H1 (cell line): ENCODE measurements around the gene MAP2K5. TPM values are rescaled to one million over a fixed set of nuclear protein-coding genes. Genes with fewer than 3 reads are reported as not detected.

Source experiments
- CTCF ChIA-PET: fragments of 300-600 bp; sonication (Branson Sonifier 250); formaldehyde crosslinking; loops from one replicate; lab custom pipeline; 2021; ENCODE audit not compliant: partially characterized antibody; lab: Charles Lee
- POLR2A ChIA-PET: fragments of 300-600 bp; sonication (Branson Sonifier 250); formaldehyde crosslinking; loops from one replicate; lab custom pipeline; 2021; ENCODE audit warnings: inconsistent platforms; ENCODE audit not compliant: partially characterized antibody; lab: Charles Lee
- DNase-seq, 2 experiments: peaks; one replicate each; pipeline versions ENCODE4 v3.0.0 to v3.0.0-alpha.2; 2010 to 2022; ENCODE audit warnings: low spot score in 2 of 2, low read depth in 1 of 2, mixed read lengths in 1 of 2
- FAIRE-seq: peaks from 2 replicates; lab custom pipeline; 2011; peaks lifted over from hg19 to GRCh38; lab: Jason Lieb, UNC
- H2AFZ ChIP-seq: 2 replicates; pipeline ENCODE4 v1.8.1; 2012; ENCODE audit warnings: low read length, inconsistent platforms
- H2AK5ac ChIP-seq: 2 replicates; pipeline ENCODE4 v1.6.1; 2013; ENCODE audit warnings: low read depth, low read length
- H2BK120ac ChIP-seq: replicated peaks from 2 replicates; pipeline ENCODE3; 2013; ENCODE audit warnings: low read depth, low read length, inconsistent platforms
- H2BK12ac ChIP-seq: 2 replicates; pipeline ENCODE4 v1.6.1; 2013; ENCODE audit warnings: low read depth, low read length
- H2BK15ac ChIP-seq: 2 replicates; pipeline ENCODE4 v1.6.1; 2013; ENCODE audit warnings: low read length
- H2BK20ac ChIP-seq: 2 replicates; pipeline ENCODE4 v1.6.1; 2013; ENCODE audit warnings: low read length
- H2BK5ac ChIP-seq: 2 replicates; pipeline ENCODE4 v1.6.1; 2013; ENCODE audit warnings: low read depth, low read length
- H3K14ac ChIP-seq: 2 replicates; pipeline ENCODE4 v1.6.1; 2013; ENCODE audit warnings: inconsistent platforms; ENCODE audit not compliant: insufficient read length
- H3K18ac ChIP-seq: 2 replicates; pipeline ENCODE4 v1.6.1; 2013; ENCODE audit warnings: low read length; ENCODE audit errors: extremely low read depth
- H3K23ac ChIP-seq: 2 replicates; pipeline ENCODE4 v1.6.1; 2013; ENCODE audit warnings: inconsistent platforms; ENCODE audit not compliant: insufficient read length
- H3K23me2 ChIP-seq: 2 replicates; pipeline ENCODE4 v1.6.1; 2013; ENCODE audit warnings: low read depth, low read length
- H3K27ac ChIP-seq: 2 replicates; pipeline ENCODE4 v1.6.1; 2011; ENCODE audit warnings: low read depth, low read length, inconsistent platforms
- H3K27me3 ChIP-seq, 4 experiments: replicated peaks in 1 of 4; 1 replicate in 1 of 4; 2 replicates in 3 of 4; pipeline versions ENCODE4 v1.6.1 to v1.8.1; 2011 to 2013; ENCODE audit warnings: low read length in 3 of 4, mild to moderate bottlenecking in 3 of 4, inconsistent platforms in 2 of 4, mixed read lengths in 2 of 4, moderate library complexity in 1 of 4; ENCODE audit not compliant: control insufficient read depth in 3 of 4, insufficient read depth in 3 of 4; ENCODE audit errors: extremely low read depth in 1 of 4
- H3K36me3 ChIP-seq, 4 experiments: 2 replicates each; pipeline versions ENCODE4 v1.6.1 to v1.8.1; 2011 to 2013; ENCODE audit warnings: mild to moderate bottlenecking in 4 of 4, low read length in 3 of 4, moderate library complexity in 2 of 4, control low read depth in 1 of 4, inconsistent platforms in 1 of 4; ENCODE audit not compliant: insufficient read depth in 4 of 4, control insufficient read depth in 2 of 4
- H3K4ac ChIP-seq: replicated peaks from 2 replicates; pipeline ENCODE3; 2013; ENCODE audit warnings: low read length, low read depth, mixed read lengths, inconsistent platforms; ENCODE audit not compliant: insufficient read length
- H3K4me1 ChIP-seq, 4 experiments: replicated peaks in 1 of 4; 1 replicate in 1 of 4; 2 replicates in 3 of 4; pipeline versions ENCODE4 v1.6.1 to v1.8.1; 2011 to 2013; ENCODE audit warnings: low read length in 3 of 4, inconsistent platforms in 2 of 4, mixed read lengths in 1 of 4; ENCODE audit not compliant: insufficient read depth in 4 of 4, control insufficient read depth in 3 of 4
- H3K4me2 ChIP-seq, 2 experiments: 2 replicates each; pipeline versions ENCODE4 v1.6.1 to v1.8.1; 2011 to 2013; ENCODE audit warnings: low read depth in 2 of 2, low read length in 2 of 2, control low read depth in 1 of 2, inconsistent platforms in 1 of 2, mild to moderate bottlenecking in 1 of 2; ENCODE audit not compliant: insufficient read depth in 1 of 2
- H3K4me3 ChIP-seq, 4 experiments: fragments of 200-600, 300-600 bp in 1 of 4; sonication (generic), shearing (Covaris generic), sonication (Bioruptor Twin) in 1 of 4; 2 replicates each; pipeline versions ENCODE4 v1.5.1 to v1.8.1; 2011 to 2016; ENCODE audit warnings: low read length in 4 of 4, low read depth in 3 of 4, control low read depth in 2 of 4, inconsistent platforms in 2 of 4, mild to moderate bottlenecking in 2 of 4, mixed read lengths in 1 of 4, moderate library complexity in 1 of 4; ENCODE audit not compliant: insufficient read depth in 2 of 4; ENCODE audit errors: extremely low read depth in 1 of 4
- H3K56ac ChIP-seq: replicated peaks from 2 replicates; pipeline ENCODE3; 2013; ENCODE audit warnings: low read depth, mild to moderate bottlenecking, mixed read lengths, low read length, inconsistent platforms; ENCODE audit not compliant: insufficient read length
- H3K79me1 ChIP-seq: 2 replicates; pipeline ENCODE4 v1.6.1; 2013; ENCODE audit warnings: low read depth, low read length, control low read depth
- H3K79me2 ChIP-seq, 2 experiments: 2 replicates each; pipeline versions ENCODE4 v1.6.1 to v1.8.1; 2012 to 2013; ENCODE audit warnings: low read length in 2 of 2, mild to moderate bottlenecking in 2 of 2, inconsistent platforms in 1 of 2; ENCODE audit not compliant: insufficient read depth in 2 of 2, control insufficient read depth in 1 of 2
- H3K9ac ChIP-seq, 4 experiments: replicated peaks in 1 of 4; 1 replicate in 1 of 4; 2 replicates in 3 of 4; pipeline versions ENCODE4 v1.6.1 to v1.8.1; 2011 to 2013; ENCODE audit warnings: low read depth in 3 of 4, low read length in 3 of 4, control low read depth in 2 of 4, mild to moderate bottlenecking in 2 of 4, moderate library complexity in 2 of 4, inconsistent platforms in 1 of 4; ENCODE audit errors: extremely low read depth in 1 of 4
- H3K9me3 ChIP-seq, 2 experiments: 2 replicates each; pipeline versions ENCODE4 v1.6.1 to v1.8.1; 2012 to 2013; ENCODE audit warnings: mild to moderate bottlenecking in 2 of 2, moderate library complexity in 2 of 2, control low read depth in 1 of 2, inconsistent platforms in 1 of 2, low read depth in 1 of 2, low read length in 1 of 2, mixed read lengths in 1 of 2; ENCODE audit not compliant: insufficient read depth in 2 of 2
- H4K20me1 ChIP-seq, 2 experiments: replicated peaks in 1 of 2; 2 replicates each; pipeline versions ENCODE3 to v1.8.1; 2011 to 2013; ENCODE audit warnings: inconsistent platforms in 2 of 2, low read length in 2 of 2, mild to moderate bottlenecking in 1 of 2; ENCODE audit not compliant: insufficient read depth in 2 of 2, control insufficient read depth in 1 of 2
- H4K5ac ChIP-seq: 2 replicates; pipeline ENCODE4 v1.6.1; 2013; ENCODE audit warnings: low read length, low read depth, mixed read lengths, inconsistent platforms; ENCODE audit not compliant: insufficient read length
- H4K8ac ChIP-seq: 2 replicates; pipeline ENCODE4 v1.8.0; 2013; ENCODE audit warnings: mild to moderate bottlenecking, moderate library complexity, low read length, inconsistent platforms; ENCODE audit not compliant: insufficient read depth; ENCODE audit errors: extremely low read depth
- H4K91ac ChIP-seq: replicated peaks from 2 replicates; pipeline ENCODE3; 2013; ENCODE audit warnings: low read length, mixed read lengths, inconsistent platforms; ENCODE audit not compliant: insufficient read length
- BACH1 ChIP-seq: IDR thresholded peaks from 2 replicates; pipeline ENCODE4 v1.6.1; 2012; ENCODE audit warnings: low read length, improper control_type of control experiment
- CEBPB ChIP-seq: IDR thresholded peaks from 2 replicates; pipeline ENCODE4 v1.6.1; 2012; ENCODE audit warnings: low read depth, low read length
- E2F6 ChIP-seq: IDR thresholded peaks from 2 replicates; pipeline ENCODE4 v1.6.1; 2012; ENCODE audit warnings: inconsistent platforms
- EP300 ChIP-seq, 2 experiments: IDR thresholded peaks; 1 replicate in 1 of 2; 2 replicates in 1 of 2; pipeline ENCODE4 v1.6.1; 2011 to 2012; ENCODE audit warnings: low read depth in 2 of 2, low read length in 2 of 2, mild to moderate bottlenecking in 2 of 2, borderline replicate concordance in 1 of 2, inconsistent platforms in 1 of 2, moderate library complexity in 1 of 2
- FOSL1 ChIP-seq: IDR thresholded peaks from 2 replicates; pipeline ENCODE4 v1.6.1; 2011; ENCODE audit warnings: mild to moderate bottlenecking, low read depth, low read length, moderate library complexity; ENCODE audit not compliant: insufficient read depth
- GTF2F1 ChIP-seq: IDR thresholded peaks from 2 replicates; pipeline ENCODE4 v1.6.1; 2012; ENCODE audit warnings: low read depth, low read length, improper control_type of control experiment, borderline replicate concordance
- NANOG ChIP-seq: IDR thresholded peaks from 2 replicates; pipeline ENCODE4 v1.6.1; 2011; ENCODE audit warnings: low read length, low read depth, mild to moderate bottlenecking, inconsistent platforms; ENCODE audit not compliant: insufficient read depth, poor library complexity, severe bottlenecking
- POU5F1 ChIP-seq: IDR thresholded peaks from 2 replicates; pipeline ENCODE4 v1.6.1; 2011; ENCODE audit warnings: low read depth, mild to moderate bottlenecking, low read length, moderate library complexity
- RBBP5 ChIP-seq: IDR thresholded peaks from 2 replicates; pipeline ENCODE4 v1.7.1; 2012; ENCODE audit warnings: low read depth, mild to moderate bottlenecking, inconsistent platforms, low read length, moderate library complexity, borderline replicate concordance
- SAP30 ChIP-seq: fragments of 300-600 bp; sonication (generic); IDR thresholded peaks from 2 replicates; pipeline ENCODE4 v1.7.1; 2012; ENCODE audit warnings: low read length, moderate library complexity, mild to moderate bottlenecking, inconsistent platforms; ENCODE audit not compliant: insufficient read depth, insufficient replicate concordance
- SIN3A ChIP-seq, 2 experiments: IDR thresholded peaks in 1 of 2; conservative IDR thresholded peaks in 1 of 2; 2 replicates each; pipeline ENCODE4 v1.6.1; 2011 to 2012; ENCODE audit warnings: low read length in 2 of 2, improper control_type of control experiment in 1 of 2, low read depth in 1 of 2, mild to moderate bottlenecking in 1 of 2
- SIRT6 ChIP-seq: IDR thresholded peaks from one replicate; pipeline ENCODE4 v1.7.1; 2012; ENCODE audit warnings: low read length, inconsistent platforms
- SP2 ChIP-seq: IDR thresholded peaks from 2 replicates; pipeline ENCODE4 v1.6.1; 2012; ENCODE audit warnings: mild to moderate bottlenecking, low read length, inconsistent platforms
- SUZ12 ChIP-seq: fragments of 200-600 bp; sonication (generic); IDR thresholded peaks from 2 replicates; pipeline ENCODE4 v1.6.1; 2012; ENCODE audit warnings: mild to moderate bottlenecking, inconsistent platforms, low read length, moderate library complexity, mixed read lengths
- WGBS, 2 experiments: shearing (Covaris generic) in 1 of 2; methylation state at CpG; one replicate each; pipeline versions ENCODE4 v1.1.6 to v1.1.7; 2013 to 2015; ENCODE audit warnings: low lambda C conversion rate in 2 of 2, mixed read lengths in 2 of 2, inconsistent platforms in 1 of 2, low coverage in 1 of 2, missing lambda C conversion rate in 1 of 2; ENCODE audit not compliant: insufficient replicate concordance in 2 of 2, insufficient coverage in 1 of 2, insufficient read length in 1 of 2; ENCODE audit errors: extremely low coverage in 1 of 2, missing lambda C conversion rate in 1 of 2; 5-methylcytosine and 5-hydroxymethylcytosine counted together
- polyA plus RNA-seq, 7 experiments: library from polyadenylated mRNA; depleted of rRNA in 3 of 7; stranded (reverse) in 5 of 7; unstranded in 2 of 7; fragments of >200 nt in 5 of 7; fragments of 200-250 nt in 2 of 7; gene quantifications; 1 replicate in 5 of 7; 2 replicates in 1 of 7; 4 replicates in 1 of 7; pipeline versions ENCODE4 v1.2.1 to v1.2.3, GENCODE V29; 2011 to 2013; ENCODE audit warnings: missing spikeins in 2 of 7, mixed read lengths in 2 of 7
- total RNA-seq: library from RNA; stranded (reverse); fragmentation: NEBNext Ultra II Directional; extraction: Animal tissue kit (Norgen Biotek cat#: 25700); gene quantifications from 2 replicates; pipeline ENCODE4 v1.2.1, GENCODE V29; 2021

Gene MAP2K5
- total and polyA plus RNA-seq, 2 of the 8 experiments (the other 6 are each of a cell fraction or from before 2014, with no cell fraction given) = 4.4 to 15.8 TPM

- no peaks in the 10 kb centered on the region for H3K9me3 ChIP-seq
- TF ChIP-seq RBBP5 (no peak), SUZ12 (no peak), EP300 (IDR thresholded peaks at IDR 0.05; ENCODE audit: borderline replicate concordance in 1 of 2, low read depth in 2 of 2, low read length in 2 of 2) (no peak), FOSL1 (no peak), POU5F1 (no peak), GTF2F1 (no peak), NANOG (no peak), SP2 (no peak), CEBPB (no peak), BACH1 (no peak), SIN3A (conservative IDR thresholded peaks at IDR 0.05 in 1 of 2, IDR thresholded peaks at IDR 0.05 in 1 of 2; ENCODE audit: low read depth in 1 of 2, low read length in 2 of 2) (no peak), SIRT6 (no peak), SAP30 (no peak), E2F6 (no peak)
These were observed 58.6 kb downstream of the MAP2K5 start for GRCh38 chr15:67601073-67601472.

More at GRCh38 chr15:67601073-67601472, 58.6 kb downstream of the MAP2K5 start:
- H2BK5ac ChIP-seq = no peak overlapping the region
- H3K27me3 ChIP-seq = no peaks in the 10 kb centered on the region
- H2BK12ac ChIP-seq = no peak overlapping the region
- H3K9ac ChIP-seq = no peak overlapping the region
- no peak overlapping the region for H2AK5ac ChIP-seq
- H2BK120ac ChIP-seq = no peak overlapping the region
- H3K23ac ChIP-seq = no peak overlapping the region
- H3K4ac ChIP-seq = no peak overlapping the region
- no peaks in the 10 kb centered on the region for H3K4me1 ChIP-seq
- no peak overlapping the region for H4K91ac ChIP-seq
- CTCF ChIA-PET = no interaction called here
- H2BK20ac ChIP-seq = no peak overlapping the region
- no peak overlapping the region for H3K4me3 ChIP-seq
- no peaks in the 10 kb centered on the region for H3K23me2 ChIP-seq
- no peaks in the 10 kb centered on the region; a peak in 1 of 8 replicates for H3K36me3 ChIP-seq
- WGBS, 2 experiments = 91% methylated on average over 2 of the region's 2 CpGs; no CpG with 5 or more reads in 1 of the 2 experiments
- no peak overlapping the region for H3K4me2 ChIP-seq
- H2BK15ac ChIP-seq = no peak overlapping the region
- H3K27ac ChIP-seq = no peak overlapping the region
- no peaks in the 10 kb centered on the region for H3K79me1 ChIP-seq
- FAIRE-seq (no peak), DNase-seq (no peak)
- no peaks in the 10 kb centered on the region for H4K20me1 ChIP-seq
- no peak overlapping the region for H3K56ac ChIP-seq
- no peaks in the 10 kb centered on the region for H3K79me2 ChIP-seq
- H4K8ac ChIP-seq = no peak overlapping the region
- no peak overlapping the region for H3K18ac ChIP-seq
- no peak overlapping the region for H2AFZ ChIP-seq
- no peak overlapping the region for H4K5ac ChIP-seq
- no peak overlapping the region for H3K14ac ChIP-seq
- POLR2A ChIA-PET = no interaction called here
